ENCODE results near the gene COG5.
"Not testable (repeated sequence)": the region's sequence is repeated elsewhere in the genome, so short reads cannot be mapped to it uniquely, and the experiment has no call there.

The COG5 gene

GRCh38 chr7:107246836-107247235, 316.9 kb downstream of the COG5 start:
- not testable (repeated sequence) for FAIRE-seq

DNA sequence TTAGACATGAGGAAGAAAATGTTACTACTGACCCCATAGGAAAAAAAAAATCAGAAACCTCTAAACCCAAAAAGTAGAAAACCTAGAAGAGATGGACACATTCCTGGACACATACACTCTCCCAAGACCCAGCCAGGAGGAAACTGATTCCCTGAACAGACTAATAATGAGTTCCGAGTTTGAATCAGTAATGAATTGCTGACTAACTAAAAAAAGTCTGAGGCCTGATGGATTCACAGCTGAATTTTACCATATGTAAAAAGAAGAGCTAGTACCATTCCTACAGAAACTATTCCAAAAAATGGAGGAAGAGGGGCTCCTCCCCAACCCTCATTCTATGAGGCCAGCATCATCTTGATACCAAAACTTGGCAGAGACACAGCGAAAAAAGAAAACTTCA, 319.1 kb downstream of the COG5 start:
- DNase-seq (ENCODE audit: extremely low spot score, insufficient read length, low read depth) (no peak), FAIRE-seq (no peak)

More at GRCh38 chr7:107246836-107247235, 316.9 kb downstream of the COG5 start:
- not testable (repeated sequence) for DNase-seq (ENCODE audit: extremely low spot score, insufficient read length, low read depth)

- DNase-seq (ENCODE audit: extremely low spot score, insufficient read length, low read depth) (no peak), FAIRE-seq (no peak)
These were observed 321.5 kb downstream of the COG5 start for GRCh38 chr7:107242267-107242666.

GRCh38 chr7:107237451-107237850, 326.3 kb downstream of the COG5 start:
- DNase-seq (ENCODE audit: extremely low spot score, insufficient read length, low read depth) (no peak), FAIRE-seq (no peak)

DNA sequence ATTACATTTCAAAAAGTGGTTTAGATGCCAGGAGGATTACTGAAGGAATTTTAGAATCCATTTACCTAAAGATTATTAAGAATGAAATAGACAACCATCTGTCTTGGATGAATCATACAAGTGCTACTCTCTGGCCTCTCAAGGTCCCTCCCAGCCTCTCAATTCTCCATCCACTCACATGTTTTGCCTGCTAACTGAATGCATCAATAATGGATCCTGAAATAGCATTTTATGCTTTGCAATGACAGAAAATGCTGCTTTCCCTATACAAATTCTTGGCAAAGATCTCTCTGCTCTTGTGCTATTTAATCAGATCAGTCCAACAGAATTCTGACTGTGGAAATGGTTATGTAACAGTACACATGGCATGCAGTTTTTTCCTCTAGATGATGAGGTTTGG, 326.9 kb downstream of the COG5 start:
- FAIRE-seq (no peak), DNase-seq (ENCODE audit: extremely low spot score, insufficient read length, low read depth) (no peak)

- DNase-seq (ENCODE audit: extremely low spot score, insufficient read length, low read depth) (no peak), FAIRE-seq (no peak)
These were observed 329.3 kb downstream of the COG5 start for GRCh38 chr7:107234436-107234835.

GRCh38 chr7:107233981-107234380, 329.7 kb downstream of the COG5 start:
- DNase-seq (ENCODE audit: extremely low spot score, insufficient read length, low read depth) (no peak), FAIRE-seq (no peak)

DNA sequence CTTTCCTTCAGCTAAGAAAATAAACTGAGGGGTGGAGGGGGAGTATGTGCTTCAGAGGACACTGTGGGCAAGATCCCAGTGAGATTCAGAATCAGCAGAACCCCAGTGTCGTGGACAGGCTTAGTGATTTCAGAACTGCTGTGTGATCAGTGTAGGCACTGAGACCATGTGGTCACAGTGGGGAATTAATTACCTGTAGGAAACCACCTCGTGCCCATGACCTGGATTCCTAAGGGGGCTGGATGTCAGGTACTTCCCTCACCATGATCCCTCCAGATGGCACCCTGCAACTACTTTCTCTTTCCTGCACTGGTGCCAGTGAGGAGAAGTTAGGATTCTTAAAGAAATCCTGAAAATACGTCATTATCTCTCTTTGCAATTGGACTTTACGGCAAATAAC, 330.5 kb downstream of the COG5 start:
- FAIRE-seq (no peak), DNase-seq (ENCODE audit: extremely low spot score, insufficient read length, low read depth) (no peak)

GRCh38 chr7:107232568-107233090, 331.1 kb downstream of the COG5 start:
- DNase-seq (ENCODE audit: extremely low spot score, insufficient read length, low read depth) (no peak), FAIRE-seq (no peak)

- DNase-seq (ENCODE audit: extremely low spot score, insufficient read length, low read depth) (no peak), FAIRE-seq (no peak)
These were observed 333.4 kb downstream of the COG5 start for GRCh38 chr7:107230334-107230733.

- FAIRE-seq (no peak), DNase-seq (ENCODE audit: extremely low spot score, insufficient read length, low read depth) (no peak)
These were observed 335.4 kb downstream of the COG5 start for GRCh38 chr7:107228291-107228690.

- FAIRE-seq (no peak), DNase-seq (ENCODE audit: extremely low spot score, insufficient read length, low read depth) (no peak)
These were observed 339.1 kb downstream of the COG5 start for GRCh38 chr7:107224374-107225223.

DNA sequence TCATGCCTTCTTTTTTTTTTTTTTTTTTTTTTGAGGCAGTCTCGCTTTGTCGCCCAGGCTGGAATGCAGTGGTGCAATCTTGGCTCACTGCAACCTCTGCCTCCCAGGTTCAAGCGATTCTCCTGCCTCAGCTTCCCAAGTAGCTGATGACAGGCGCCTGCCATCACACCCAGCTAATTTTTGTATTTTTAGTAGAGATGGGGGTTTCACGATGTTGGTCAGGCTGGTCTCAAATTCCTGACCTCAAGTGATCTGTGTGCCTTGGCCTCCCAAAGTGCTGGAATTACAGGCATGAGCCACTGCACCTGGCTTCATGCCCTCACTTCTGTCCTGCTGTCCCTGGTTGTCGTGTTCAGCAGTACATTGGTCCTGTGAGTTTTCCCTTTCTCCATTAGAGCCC, 342.9 kb downstream of the COG5 start:
- not testable (repeated sequence) for DNase-seq (ENCODE audit: extremely low spot score, insufficient read length, low read depth); FAIRE-seq

DNA sequence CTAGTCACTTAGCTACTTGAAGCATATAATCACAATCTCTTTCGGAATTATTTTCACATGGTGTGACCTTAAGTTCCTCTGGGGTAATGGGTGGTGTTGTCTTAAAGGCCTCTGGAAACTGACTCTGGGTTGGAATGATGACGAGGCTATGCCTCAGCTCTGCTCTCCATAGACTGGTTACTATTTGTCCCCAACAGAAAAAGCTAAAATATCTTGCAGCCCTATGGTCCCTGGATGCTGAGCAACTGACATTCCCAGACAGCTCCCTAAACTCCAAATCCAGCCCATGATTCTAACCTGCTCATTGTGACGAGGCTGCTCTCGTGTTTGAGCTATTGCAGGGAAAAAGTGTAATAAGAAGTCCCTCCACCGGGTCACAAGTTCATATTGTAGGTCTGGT, 343.4 kb downstream of the COG5 start:
- DNase-seq (ENCODE audit: extremely low spot score, insufficient read length, low read depth) (no peak), FAIRE-seq (no peak)

GRCh38 chr7:107219563-107220244, 344.0 kb downstream of the COG5 start:
- no peak for FAIRE-seq
- DNase-seq (ENCODE audit: extremely low spot score, insufficient read length, low read depth), result no peak

GRCh38 chr7:107213945-107214344, 349.8 kb downstream of the COG5 start:
- no peak for DNase-seq (ENCODE audit: extremely low spot score, insufficient read length, low read depth)
- no peak for FAIRE-seq

DNA sequence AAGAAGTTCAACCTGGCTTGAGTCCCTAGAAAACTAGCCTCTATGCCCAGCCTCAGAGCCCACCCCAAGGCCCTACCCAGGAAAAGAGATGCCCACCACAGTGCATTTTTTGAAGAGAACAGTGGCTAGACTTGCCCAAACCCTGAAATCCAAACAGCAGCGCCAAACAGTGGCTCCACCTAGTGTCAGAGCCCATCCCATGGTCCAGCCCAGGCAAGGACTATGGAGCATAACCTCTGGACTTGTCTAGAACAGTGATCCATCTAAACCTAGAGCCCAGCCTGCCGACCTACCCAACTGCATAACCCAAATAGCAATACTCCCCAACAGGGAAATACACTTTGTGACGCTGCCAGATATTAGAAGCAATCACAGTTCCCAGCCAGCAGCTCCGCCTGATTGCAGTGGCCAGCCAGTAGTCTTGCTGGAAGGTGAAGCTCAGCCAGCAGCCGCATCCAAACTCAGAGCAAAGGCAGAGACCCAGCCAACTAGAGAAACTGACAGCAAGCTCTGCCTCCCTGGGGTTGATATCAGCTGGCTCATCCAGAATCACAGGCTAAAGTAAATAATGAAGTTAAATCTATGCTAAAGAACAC, 350.4 kb downstream of the COG5 start:
- FAIRE-seq, result no peak

DNA sequence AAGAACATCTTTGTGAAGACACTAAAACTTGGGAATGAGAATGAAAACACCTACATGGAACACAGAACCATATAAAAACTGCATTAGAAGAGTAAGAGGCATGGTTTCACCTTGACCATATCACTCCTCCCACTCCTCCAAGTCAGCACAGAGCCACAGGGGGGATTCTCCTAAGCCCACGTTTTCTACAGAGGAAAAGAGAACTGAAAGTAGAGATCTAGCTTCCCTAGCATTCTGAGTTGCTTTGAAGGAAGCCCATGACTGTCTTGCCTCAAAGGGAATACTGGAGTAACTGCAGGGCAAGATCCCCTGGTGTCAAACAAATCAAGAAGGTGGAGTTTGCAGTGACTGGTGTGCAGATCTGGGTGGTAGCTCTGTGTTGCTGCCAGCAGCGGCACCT, 351.0 kb downstream of the COG5 start:
- peak; percentile 5 for FAIRE-seq
- no peak for DNase-seq (ENCODE audit: extremely low spot score, insufficient read length, low read depth)

More for the DNA sequence above, 350.4 kb downstream of the COG5 start:
- no peak for DNase-seq (ENCODE audit: extremely low spot score, insufficient read length, low read depth)

- no peak for FAIRE-seq
- no peak for DNase-seq (ENCODE audit: extremely low spot score, insufficient read length, low read depth)
These were observed 353.3 kb downstream of the COG5 start for GRCh38 chr7:107210400-107210799.

DNA sequence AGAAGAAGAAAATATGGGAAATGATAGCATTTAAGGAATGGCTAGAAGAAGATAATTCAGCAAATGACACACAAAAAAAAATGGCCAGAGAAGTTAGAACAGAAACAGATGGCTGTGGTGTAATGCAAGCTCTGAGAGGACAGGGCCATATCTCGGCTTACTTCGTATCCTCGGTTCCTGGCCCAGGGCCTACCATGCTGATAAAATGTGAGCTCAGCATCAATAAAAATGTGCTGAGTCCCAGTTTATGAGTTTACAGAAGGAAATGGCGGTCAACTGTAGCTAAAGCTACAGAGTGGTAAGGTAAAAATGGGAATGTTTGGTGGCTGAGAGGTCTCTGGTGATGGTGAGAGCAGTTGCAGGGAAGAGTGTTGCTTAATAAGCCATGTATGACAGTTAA, 354.2 kb downstream of the COG5 start:
- no peak for DNase-seq (ENCODE audit: extremely low spot score, insufficient read length, low read depth)
- FAIRE-seq, result no peak

DNA sequence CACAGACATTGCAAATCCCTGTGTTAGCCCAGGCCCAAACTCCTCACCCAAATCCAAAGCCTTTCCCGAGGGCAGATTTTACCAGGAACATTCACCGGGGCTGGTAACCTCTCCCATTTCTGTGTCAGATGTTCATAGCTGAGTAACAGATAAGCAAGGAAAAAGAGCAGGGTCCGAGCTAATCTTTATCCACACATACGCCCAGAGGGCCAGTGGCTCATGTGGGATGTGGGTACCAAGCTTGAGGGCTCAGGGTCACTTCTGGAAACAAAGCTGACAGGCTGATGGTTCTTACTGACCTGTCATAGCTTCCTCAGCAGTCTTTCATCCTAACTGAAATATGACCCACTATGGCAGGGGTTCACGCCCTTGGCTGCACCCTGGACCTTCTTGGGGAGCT, 355.2 kb downstream of the COG5 start:
- DNase-seq (ENCODE audit: extremely low spot score, insufficient read length, low read depth), result no peak
- FAIRE-seq, result no peak

Measured in GM18507 (cell line).